ENCODE results near the gene DAGLA.

The DAGLA gene

DNA sequence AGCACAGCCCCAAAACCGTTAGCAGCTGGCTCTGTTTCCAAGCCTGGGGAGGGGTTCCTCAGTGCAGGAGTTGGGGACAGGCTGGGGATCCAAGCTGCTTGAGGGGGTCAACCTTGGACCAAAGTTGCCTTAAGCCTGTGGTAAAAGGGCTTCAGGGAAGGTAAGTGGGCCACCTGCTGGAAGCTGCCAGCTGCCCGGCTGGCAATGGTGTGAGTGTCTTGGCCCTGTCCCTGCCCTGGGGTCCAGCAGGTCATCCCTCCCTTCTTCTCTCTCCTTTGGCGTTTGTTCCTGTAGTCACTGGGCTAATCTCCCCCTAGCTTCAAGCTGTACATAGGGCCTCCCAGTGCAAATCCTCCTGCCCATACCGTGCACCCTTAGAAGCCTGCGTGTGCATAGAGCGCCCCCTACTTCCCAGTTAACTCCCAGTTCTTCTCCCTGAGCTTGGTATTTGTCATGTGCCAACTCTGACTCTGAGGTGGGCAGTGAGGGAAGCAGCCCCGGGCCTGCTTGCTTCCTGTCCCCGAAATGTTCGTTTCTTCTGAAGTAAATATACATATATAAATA lies 107.8 kb downstream of the DAGLA start:
- Histone ChIP-seq H3K4me1 (no peaks in the 10 kb centered on the region), H3K36me3 (peaks cover 5% of the 10 kb centered on the region; the same call in 1 of the 2 replicates), H3K9me3 (no peaks in the 10 kb centered on the region), H3K27me3 (no peaks in the 10 kb centered on the region), H3K4me3 (ENCODE audit: low read depth, low read length) (no peak overlapping the region)
- DNase-seq: peak; percentile 66
- peak; percentile 73 for TF ChIP-seq CTCF (IDR thresholded peaks at IDR 0.05; ENCODE audit: low read depth, low read length)

DNA sequence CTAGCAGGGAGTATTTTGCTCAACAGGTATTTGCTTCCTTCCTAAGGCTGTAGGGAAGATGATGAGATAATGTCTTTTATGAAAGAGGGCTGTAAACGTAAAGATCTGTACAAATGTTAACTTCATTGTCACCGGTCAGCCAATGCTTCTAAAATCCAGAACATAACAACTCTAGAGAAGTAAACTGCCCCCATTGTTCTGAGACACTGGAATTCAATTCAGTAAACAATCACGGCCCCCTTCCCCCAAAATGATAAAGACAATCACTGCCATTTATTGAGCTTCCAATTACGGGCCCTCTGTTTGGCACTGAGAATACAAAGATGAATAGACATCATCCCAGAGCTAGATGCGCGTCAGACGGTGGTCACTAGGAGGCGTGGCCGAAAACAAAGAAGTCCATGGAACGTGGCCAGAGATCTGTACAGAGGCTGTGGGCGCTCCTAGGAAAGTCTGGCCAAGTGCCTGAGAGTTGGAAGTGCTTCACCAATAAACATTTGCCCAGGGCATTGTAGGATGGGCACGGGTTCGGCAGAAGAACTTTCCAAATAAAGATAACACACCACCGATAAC lies 111.6 kb downstream of the DAGLA start:
- peak; percentile 76 for DNase-seq
- Histone ChIP-seq H3K4me1 (no peaks in the 10 kb centered on the region), H3K9me3 (no peaks in the 10 kb centered on the region), H3K4me3 (ENCODE audit: low read depth, low read length) (peak overlapping the region; percentile 88), H3K27me3 (no peaks in the 10 kb centered on the region), H3K36me3 (peaks cover 15% of the 10 kb centered on the region)
- TF ChIP-seq CTCF (IDR thresholded peaks at IDR 0.05; ENCODE audit: low read depth, low read length): no peak

DNA sequence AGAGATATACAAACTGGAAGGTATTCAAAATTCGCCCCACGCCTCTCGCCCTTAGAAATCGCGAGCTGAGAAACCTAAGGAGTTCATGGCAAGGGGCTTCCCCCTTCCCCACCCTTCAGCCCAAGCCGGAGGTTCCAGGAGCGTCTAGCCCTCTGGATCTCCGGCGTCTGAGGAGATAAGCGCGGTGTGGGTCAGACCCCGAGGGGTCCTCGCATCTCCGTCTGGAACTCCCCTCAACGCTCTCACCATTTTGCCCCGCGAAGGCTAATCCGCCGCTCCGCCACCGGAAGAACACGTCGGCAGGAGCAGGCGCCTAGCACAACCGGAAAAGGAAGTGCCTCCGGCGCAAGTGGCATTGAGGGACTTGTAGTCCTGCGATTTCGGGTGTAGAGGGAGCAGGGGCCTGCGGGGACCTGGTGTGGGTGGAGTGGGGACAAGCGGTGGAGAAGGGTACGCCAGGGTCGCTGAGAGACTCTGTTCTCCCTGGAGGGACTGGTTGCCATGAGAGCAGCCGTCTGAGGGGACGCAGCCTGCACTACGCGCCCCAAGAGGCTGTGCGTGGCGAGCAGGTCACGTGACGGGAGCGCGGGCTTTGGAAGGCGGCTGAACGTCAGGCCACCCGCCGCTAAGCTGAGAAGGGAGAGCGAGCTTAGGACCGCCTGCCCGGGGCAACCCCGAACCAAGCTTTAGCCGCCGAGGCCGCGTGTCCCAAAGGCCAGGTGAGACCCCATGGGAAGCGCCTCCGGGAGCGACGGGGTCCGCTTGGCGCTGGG lies 112.3 kb downstream of the DAGLA start, which contains the start of the genes FEN1 and TMEM258:
TSS of gene FEN1 (plus strand) at position 602 of the 773 bp plus-strand sequence. CDS start 2,451 bp downstream, outside the sequence.
TSS of gene TMEM258 (minus strand) at position 290 of the 773 bp plus-strand sequence. CDS start at position 249, 41 bp downstream.
- DNase-seq: peak; percentile 85
- H3K27me3 ChIP-seq: no peaks in the 10 kb centered on the region
- H3K9me3 ChIP-seq: no peaks in the 10 kb centered on the region
- H3K36me3 ChIP-seq: peaks cover 21% of the 10 kb centered on the region
- no peaks in the 10 kb centered on the region for H3K4me1 ChIP-seq
- peak within 1 kb of the TSS; percentile 88 for H3K4me3 ChIP-seq (ENCODE audit: low read depth, low read length)
- TF ChIP-seq CTCF (IDR thresholded peaks at IDR 0.05; ENCODE audit: low read depth, low read length): no peak

GRCh38 chr11:61793083-61793828 lies 113.1 kb downstream of the DAGLA start:
- H3K36me3 ChIP-seq: peaks cover 20% of the 10 kb centered on the region
- DNase-seq: no peak

DNA sequence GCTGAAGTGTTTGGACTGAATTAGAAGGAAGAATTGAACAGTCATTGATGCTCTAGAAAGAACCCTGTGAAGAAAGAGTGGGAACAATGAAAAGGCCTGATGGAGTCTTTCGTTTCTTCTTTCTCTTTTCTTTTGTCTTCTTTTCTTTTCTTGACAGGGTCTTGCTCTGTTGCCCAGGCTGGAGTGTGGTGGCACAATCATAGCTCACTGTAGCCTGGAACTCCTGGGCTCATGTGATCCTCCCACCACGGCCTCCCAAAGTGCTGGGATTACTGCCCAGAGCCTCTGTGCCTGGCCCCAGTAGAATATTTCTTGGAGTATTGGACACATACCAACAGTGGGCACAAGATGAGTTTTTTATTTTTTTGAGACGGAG lies 113.6 kb downstream of the DAGLA start:
- Histone ChIP-seq H3K36me3 (peaks cover 25% of the 10 kb centered on the region), H3K4me1 (no peaks in the 10 kb centered on the region), H3K4me3 (ENCODE audit: low read depth, low read length) (peak overlapping the region; percentile 88), H3K9me3 (no peaks in the 10 kb centered on the region), H3K27me3 (no peaks in the 10 kb centered on the region)
- TF ChIP-seq CTCF (IDR thresholded peaks at IDR 0.05; ENCODE audit: low read depth, low read length): no peak
- no peak for DNase-seq

More at GRCh38 chr11:61793083-61793828, 113.1 kb downstream of the DAGLA start:
- H3K9me3 ChIP-seq: no peaks in the 10 kb centered on the region
- TF ChIP-seq CTCF (IDR thresholded peaks at IDR 0.05; ENCODE audit: low read depth, low read length): no peak
- H3K4me3 ChIP-seq (ENCODE audit: low read depth, low read length): peak overlapping the region; percentile 88
- no peaks in the 10 kb centered on the region for H3K4me1 ChIP-seq
- no peaks in the 10 kb centered on the region for H3K27me3 ChIP-seq
